K562 (cell line): Measurements from ENCODE around the gene MRPL28. TPM values are rescaled to one million over a fixed set of nuclear protein-coding genes. Genes with fewer than 3 reads are reported as not detected.
A peak's percentile ranks its signal among the peaks of the same experiment; 100 is the strongest.

Experiments used
- CBX5 ChIP-seq: IDR thresholded peaks from 2 replicates; pipeline ENCODE4 v1.6.1; 2014; ENCODE audit warnings: low read depth, borderline replicate concordance
- ESRRA ChIP-seq: fragments of 450-650 bp; IDR thresholded peaks from 2 replicates; pipeline ENCODE4 v1.6.1; 2014; ENCODE audit warnings: low read depth, mild to moderate bottlenecking, moderate library complexity, borderline replicate concordance
- ID3 ChIP-seq, 2 experiments: fragments of 250-450 bp in 1 of 2; fragments of 450-650 bp in 1 of 2; sonication (Bioruptor Pico) in 1 of 2; IDR thresholded peaks; 2 replicates each; pipeline versions ENCODE4 v1.6.1 to v1.8.0; 2016 to 2021; ENCODE audit warnings: mild to moderate bottlenecking in 2 of 2, moderate library complexity in 2 of 2, missing compliant biosample characterization in 1 of 2, missing genetic modification characterization in 1 of 2
- LCOR ChIP-seq: sonication (generic); formaldehyde crosslinking; IDR thresholded peaks from 2 replicates; pipeline ENCODE4 v1.8.0; 2022; ENCODE audit warnings: mild to moderate bottlenecking, missing genetic modification reagents
- MAZ ChIP-seq, 2 experiments: fragments of 450-650 bp in 1 of 2; sonication (generic) in 1 of 2; formaldehyde crosslinking; IDR thresholded peaks in 1 of 2; conservative IDR thresholded peaks in 1 of 2; 2 replicates each; pipeline versions ENCODE4 v1.4.0 to v1.5.0; 2020; ENCODE audit warnings: mild to moderate bottlenecking in 1 of 2, missing genetic modification reagents in 1 of 2
- SIN3B ChIP-seq: fragments of 450-650 bp; IDR thresholded peaks from 2 replicates; pipeline ENCODE4 v1.6.1; 2017; ENCODE audit warnings: low read depth, mild to moderate bottlenecking, moderate library complexity
- ZEB2 ChIP-seq: fragments of 450-650 bp; IDR thresholded peaks from 2 replicates; pipeline ENCODE4 v1.6.1; 2016
- ZNF592 ChIP-seq: fragments of 450-650 bp; IDR thresholded peaks from 2 replicates; pipeline ENCODE4 v1.6.1; 2017; ENCODE audit warnings: antibody characterized with exemption, mild to moderate bottlenecking
- ZNF740 ChIP-seq, 3 experiments: fragments of 200-800 bp in 1 of 3; sonication (Bioruptor generic) in 1 of 3; sonication (generic) in 1 of 3; formaldehyde crosslinking in 1 of 3; IDR thresholded peaks; 2 replicates each; pipeline versions ENCODE4 v1.6.1 to v1.8.0; 2016 to 2022; ENCODE audit warnings: mild to moderate bottlenecking in 2 of 3, missing compliant biosample characterization in 2 of 3, missing genetic modification characterization in 2 of 3, missing genetic modification reagents in 1 of 3
- polyA plus RNA-seq, 8 experiments: library from polyadenylated mRNA; depleted of rRNA in 4 of 8; stranded (reverse) in 5 of 8; unstranded in 3 of 8; fragments of >200 nt; fragmentation: Nextera tagmentation in 2 of 8; fragmentation: Illumina TruSeq in 1 of 8; extraction: Ambion mirVana in 2 of 8; extraction: Trizol in 1 of 8; gene quantifications; 2 replicates each; pipeline versions ENCODE4 v1.2.1 to v1.2.3, GENCODE V29; 2011 to 2014; ENCODE audit warnings: inconsistent platforms in 1 of 8, missing spikeins in 1 of 8
- total RNA-seq, 7 experiments: library from RNA; depleted of rRNA in 6 of 7; stranded (reverse); fragments of >200 nt in 6 of 7; fragmentation: Illumina TruSeq in 2 of 7; extraction: Trizol in 2 of 7; gene quantifications; 2 replicates each; pipeline versions ENCODE4 v1.2.1 to v1.2.3, GENCODE V29; 2011 to 2021; ENCODE audit warnings: low replicate concordance in 1 of 7
- TF ChIP-seq, protein P1 (sequence below), 2 experiments: fragments of 450-650 bp in 1 of 2; IDR thresholded peaks; 2 replicates each; pipeline ENCODE4 v1.6.1; 2011 to 2017; ENCODE audit warnings: low read depth in 2 of 2, antibody characterized with exemption in 1 of 2, borderline replicate concordance in 1 of 2, low read length in 1 of 2, mild to moderate bottlenecking in 1 of 2, mixed read lengths in 1 of 2; ENCODE audit not compliant: control insufficient read depth in 1 of 2

The MRPL28 gene
- total and polyA plus RNA-seq, 9 of the 15 experiments (the other 6 are each of a cell fraction or from before 2014, with no cell fraction given) = 2.5 to 323 (median 175) TPM

GRCh38 chr16:391885-392335, 21.6 kb upstream of the MRPL28 start (continued):
- TF ChIP-seq, protein P1, sequence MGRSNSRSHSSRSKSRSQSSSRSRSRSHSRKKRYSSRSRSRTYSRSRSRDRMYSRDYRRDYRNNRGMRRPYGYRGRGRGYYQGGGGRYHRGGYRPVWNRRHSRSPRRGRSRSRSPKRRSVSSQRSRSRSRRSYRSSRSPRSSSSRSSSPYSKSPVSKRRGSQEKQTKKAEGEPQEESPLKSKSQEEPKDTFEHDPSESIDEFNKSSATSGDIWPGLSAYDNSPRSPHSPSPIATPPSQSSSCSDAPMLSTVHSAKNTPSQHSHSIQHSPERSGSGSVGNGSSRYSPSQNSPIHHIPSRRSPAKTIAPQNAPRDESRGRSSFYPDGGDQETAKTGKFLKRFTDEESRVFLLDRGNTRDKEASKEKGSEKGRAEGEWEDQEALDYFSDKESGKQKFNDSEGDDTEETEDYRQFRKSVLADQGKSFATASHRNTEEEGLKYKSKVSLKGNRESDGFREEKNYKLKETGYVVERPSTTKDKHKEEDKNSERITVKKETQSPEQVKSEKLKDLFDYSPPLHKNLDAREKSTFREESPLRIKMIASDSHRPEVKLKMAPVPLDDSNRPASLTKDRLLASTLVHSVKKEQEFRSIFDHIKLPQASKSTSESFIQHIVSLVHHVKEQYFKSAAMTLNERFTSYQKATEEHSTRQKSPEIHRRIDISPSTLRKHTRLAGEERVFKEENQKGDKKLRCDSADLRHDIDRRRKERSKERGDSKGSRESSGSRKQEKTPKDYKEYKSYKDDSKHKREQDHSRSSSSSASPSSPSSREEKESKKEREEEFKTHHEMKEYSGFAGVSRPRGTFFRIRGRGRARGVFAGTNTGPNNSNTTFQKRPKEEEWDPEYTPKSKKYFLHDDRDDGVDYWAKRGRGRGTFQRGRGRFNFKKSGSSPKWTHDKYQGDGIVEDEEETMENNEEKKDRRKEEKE (IDR thresholded peaks at IDR 0.05; ENCODE audit: borderline replicate concordance in 1 of 2, control insufficient read depth in 1 of 2, low read depth in 2 of 2, low read length in 1 of 2) = peak in 1 of 2 experiments; percentile 32; a peak in 1 of 4 replicates
- TF ChIP-seq ZEB2 (peak; percentile 43; the same call in 1 of the 2 replicates), ESRRA (0 out of 2 replicates have a peak, but pooled peaks have one; percentile 19), MAZ (CRISPR knock-in tag; conservative IDR thresholded peaks at IDR 0.05 in 1 of 2, IDR thresholded peaks at IDR 0.05 in 1 of 2) (peak in 1 of 2 experiments; percentile 38; a peak in 1 of 4 replicates), ZNF740 (CRISPR knock-in tag; IDR thresholded peaks at IDR 0.05) (peak; percentile 62; the same call in 1 of the 2 replicates), ZNF740 (tag; IDR thresholded peaks at IDR 0.05) (no peak), CBX5 (peak; percentile 75), ID3 (CRISPR knock-in tag; IDR thresholded peaks at IDR 0.05) (no peak), ID3 (tag; IDR thresholded peaks at IDR 0.05) (peak; percentile 42; the same call in 1 of the 2 replicates), LCOR (CRISPR knock-in tag) (peak; percentile 37; the same call in 1 of the 2 replicates), ZNF592 (no peak), SIN3B (no peak)
